Trophoblast cell (in vitro differentiated cells and primary cell): ENCODE data around the gene PDE11A.

Experiments used
- DNase-seq, 2 donors: peaks; one replicate each; pipeline ENCODE4 v3.0.0-alpha.2; 2016
- H2AFZ ChIP-seq: 2 replicates; pipeline ENCODE4 v1.6.1; 2013; ENCODE audit warnings: low read length, moderate library complexity, mild to moderate bottlenecking; ENCODE audit not compliant: insufficient read depth, poor library complexity
- H2AK5ac ChIP-seq: 2 replicates; pipeline ENCODE4 v1.6.1; 2013; ENCODE audit warnings: mild to moderate bottlenecking, low read length
- H2BK120ac ChIP-seq: 2 replicates; pipeline ENCODE4 v1.6.1; 2013; ENCODE audit warnings: low read length, mild to moderate bottlenecking, moderate library complexity; ENCODE audit not compliant: insufficient read depth, poor library complexity
- H2BK12ac ChIP-seq: 2 replicates; pipeline ENCODE4 v1.6.1; 2013; ENCODE audit warnings: mild to moderate bottlenecking, low read length, moderate library complexity
- H2BK5ac ChIP-seq: 2 replicates; pipeline ENCODE4 v1.6.1; 2013; ENCODE audit warnings: low read length, low read depth, moderate library complexity, mild to moderate bottlenecking; ENCODE audit not compliant: poor library complexity
- H3K14ac ChIP-seq: 2 replicates; pipeline ENCODE4 v1.6.1; 2013; ENCODE audit warnings: mild to moderate bottlenecking, low read length
- H3K18ac ChIP-seq: 2 replicates; pipeline ENCODE4 v1.6.1; 2013; ENCODE audit warnings: mild to moderate bottlenecking, low read length
- H3K23ac ChIP-seq: 2 replicates; pipeline ENCODE4 v1.6.1; 2013; ENCODE audit warnings: low read length
- H3K27ac ChIP-seq: 2 replicates; pipeline ENCODE4 v1.5.1; 2013; ENCODE audit warnings: low read depth, mild to moderate bottlenecking, inconsistent platforms, low read length, moderate library complexity
- H3K27me3 ChIP-seq: 2 replicates; pipeline ENCODE4 v1.6.1; 2013; ENCODE audit warnings: inconsistent platforms, mild to moderate bottlenecking, low read length, moderate library complexity; ENCODE audit not compliant: insufficient read depth
- H3K36me3 ChIP-seq, 2 experiments: 1 replicate in 1 of 2; 2 replicates in 1 of 2; pipeline ENCODE4 v1.6.1; 2013; ENCODE audit warnings: low read length in 2 of 2, mild to moderate bottlenecking in 2 of 2, moderate library complexity in 1 of 2; ENCODE audit not compliant: insufficient read depth in 2 of 2, control insufficient read depth in 1 of 2
- H3K4ac ChIP-seq: 2 replicates; pipeline ENCODE4 v1.6.1; 2013; ENCODE audit warnings: low read depth, mild to moderate bottlenecking, low read length, moderate library complexity
- H3K4me1 ChIP-seq, 2 experiments: 1 replicate in 1 of 2; 2 replicates in 1 of 2; pipeline ENCODE4 v1.6.1; 2013; ENCODE audit warnings: low read length in 2 of 2, mild to moderate bottlenecking in 2 of 2, moderate library complexity in 1 of 2; ENCODE audit not compliant: insufficient read depth in 2 of 2, control insufficient read depth in 1 of 2
- H3K4me2 ChIP-seq: 2 replicates; pipeline ENCODE4 v1.6.1; 2013; ENCODE audit warnings: inconsistent platforms, mild to moderate bottlenecking, low read length, moderate library complexity
- H3K4me3 ChIP-seq: 2 replicates; pipeline ENCODE4 v1.5.1; 2013; ENCODE audit warnings: mild to moderate bottlenecking, low read depth, low read length, inconsistent platforms
- H3K79me1 ChIP-seq: one replicate; pipeline ENCODE4 v1.6.1; 2013; ENCODE audit warnings: low read length
- H3K79me2 ChIP-seq: 2 replicates; pipeline ENCODE4 v1.6.1; 2013; ENCODE audit warnings: low read length, mild to moderate bottlenecking; ENCODE audit not compliant: control insufficient read depth, insufficient read depth, poor library complexity
- H3K9ac ChIP-seq: 2 replicates; pipeline ENCODE4 v1.6.1; 2013; ENCODE audit warnings: mild to moderate bottlenecking, low read length
- H3K9me3 ChIP-seq: 2 replicates; pipeline ENCODE4 v1.6.1; 2013; ENCODE audit warnings: low read depth, mild to moderate bottlenecking, control low read depth, inconsistent platforms, low read length; ENCODE audit not compliant: insufficient read depth
- H4K12ac ChIP-seq: 2 replicates; pipeline ENCODE4 v1.6.1; 2013; ENCODE audit warnings: low read depth, mild to moderate bottlenecking, low read length, moderate library complexity
- H4K8ac ChIP-seq: 2 replicates; pipeline ENCODE4 v1.6.1; 2013; ENCODE audit warnings: low read depth, mild to moderate bottlenecking, low read length, moderate library complexity
- H4K91ac ChIP-seq: one replicate; pipeline ENCODE4 v1.6.1; 2013; ENCODE audit warnings: low read depth, mild to moderate bottlenecking, low read length, moderate library complexity
- WGBS: extraction: QIAGEN DNeasy Blood & Tissue Kit; methylation state at CpG from one replicate; pipeline ENCODE4 v1.1.7; 2013; ENCODE audit warnings: missing lambda C conversion rate; ENCODE audit not compliant: insufficient read length, insufficient coverage; ENCODE audit errors: extremely low coverage; 5-methylcytosine and 5-hydroxymethylcytosine counted together

Gene PDE11A

GRCh38 chr2:178068823-178069454 lies 3.6 kb downstream of the PDE11A start:
- Histone ChIP-seq H3K4me2 (no peak overlapping the region), H3K4me1 (peaks cover 4 to 5% of the 10 kb centered on the region in 2 experiments), H2BK12ac (no peak overlapping the region), H3K4me3 (no peak overlapping the region), H3K9me3 (peaks cover 2% of the 10 kb centered on the region), H4K12ac (no peak overlapping the region), H3K9ac (no peak overlapping the region), H3K79me2 (no peaks in the 10 kb centered on the region), H3K79me1 (no peaks in the 10 kb centered on the region), H2AFZ (no peak overlapping the region), H3K27me3 (no peaks in the 10 kb centered on the region), H4K91ac (no peak overlapping the region), H2BK120ac (no peak overlapping the region), H3K4ac (no peak overlapping the region), H4K8ac (no peak overlapping the region), H3K18ac (no peak overlapping the region), H2AK5ac (no peak overlapping the region), H3K23ac (no peak overlapping the region), H2BK5ac (no peak overlapping the region), H3K36me3 (no peaks in the 10 kb centered on the region), H3K14ac (no peak overlapping the region), H3K27ac (no peak overlapping the region)
- no CpG with 5 or more reads among the region's 1 CpG for WGBS
- DNase-seq: no peak

DNA sequence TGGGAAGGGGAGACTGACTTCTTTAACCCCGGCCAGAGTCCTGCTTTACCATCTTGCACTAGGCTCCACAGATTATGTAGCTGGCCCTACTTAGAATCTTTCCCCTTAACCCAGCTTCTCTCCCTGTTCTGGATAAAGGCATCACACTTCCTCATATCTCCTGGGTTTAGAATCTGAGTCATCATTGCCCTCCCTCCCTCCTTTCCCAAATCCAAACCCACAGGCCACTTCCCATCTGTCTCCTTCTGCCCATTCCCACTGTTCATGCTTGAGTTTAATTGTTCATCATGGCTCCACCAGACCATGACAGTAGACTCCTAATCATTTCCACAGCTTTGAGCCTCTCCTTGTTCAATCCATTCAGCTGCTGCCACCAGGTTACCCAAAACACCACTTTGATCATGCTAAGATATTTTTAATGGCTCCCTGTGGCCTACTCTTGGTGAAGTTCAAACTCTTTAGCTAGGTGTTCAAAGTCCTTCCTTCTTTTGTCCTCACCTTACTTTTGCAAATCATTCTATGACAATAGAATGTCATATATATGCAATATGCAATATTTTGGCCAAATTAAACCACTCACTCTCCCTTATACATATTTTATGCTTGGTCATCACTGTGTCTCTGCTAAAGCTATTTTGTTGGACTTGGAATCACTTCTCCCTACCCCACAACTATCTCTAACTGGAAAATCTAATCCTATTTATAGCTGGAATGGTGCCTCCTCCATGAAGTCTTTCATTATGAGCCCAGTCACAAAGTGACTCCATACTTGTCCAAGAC lies 5.5 kb downstream of the PDE11A start:
- Histone ChIP-seq H3K23ac (no peak overlapping the region), H4K91ac (no peak overlapping the region), H3K27me3 (no peaks in the 10 kb centered on the region), H3K27ac (no peak overlapping the region), H3K9me3 (peaks cover 2% of the 10 kb centered on the region), H2BK120ac (no peak overlapping the region), H4K8ac (no peak overlapping the region), H3K79me2 (no peaks in the 10 kb centered on the region), H2BK5ac (no peak overlapping the region), H3K18ac (no peak overlapping the region), H3K4me2 (no peak overlapping the region), H3K4me1 (no peaks in the 10 kb centered on the region), H3K36me3 (no peaks in the 10 kb centered on the region), H2AFZ (no peak overlapping the region), H3K14ac (no peak overlapping the region), H2BK12ac (no peak overlapping the region), H2AK5ac (no peak overlapping the region), H4K12ac (no peak overlapping the region), H3K4ac (no peak overlapping the region), H3K9ac (no peak overlapping the region), H3K79me1 (no peaks in the 10 kb centered on the region), H3K4me3 (no peak overlapping the region)
- no peak for DNase-seq
- WGBS: no CpG with 5 or more reads among the region's 1 CpG

- Histone ChIP-seq H4K8ac (no peak overlapping the region), H3K4me2 (no peak overlapping the region), H2BK120ac (no peak overlapping the region), H3K23ac (no peak overlapping the region), H4K91ac (no peak overlapping the region), H3K79me2 (no peaks in the 10 kb centered on the region), H4K12ac (no peak overlapping the region), H2AFZ (no peak overlapping the region), H3K27ac (no peak overlapping the region), H2BK5ac (no peak overlapping the region), H3K9me3 (peaks cover 2% of the 10 kb centered on the region), H3K79me1 (no peaks in the 10 kb centered on the region), H2AK5ac (no peak overlapping the region), H3K36me3 (no peaks in the 10 kb centered on the region), H3K4me3 (no peak overlapping the region), H3K27me3 (no peaks in the 10 kb centered on the region), H3K14ac (no peak overlapping the region), H3K4ac (no peak overlapping the region), H3K9ac (no peak overlapping the region), H2BK12ac (no peak overlapping the region), H3K4me1 (no peaks in the 10 kb centered on the region), H3K18ac (no peak overlapping the region)
- no CpG with 5 or more reads among the region's 3 CpGs for WGBS
- DNase-seq: no peak
Measured at GRCh38 chr2:178066324-178066723, 6.3 kb downstream of the PDE11A start.

DNA sequence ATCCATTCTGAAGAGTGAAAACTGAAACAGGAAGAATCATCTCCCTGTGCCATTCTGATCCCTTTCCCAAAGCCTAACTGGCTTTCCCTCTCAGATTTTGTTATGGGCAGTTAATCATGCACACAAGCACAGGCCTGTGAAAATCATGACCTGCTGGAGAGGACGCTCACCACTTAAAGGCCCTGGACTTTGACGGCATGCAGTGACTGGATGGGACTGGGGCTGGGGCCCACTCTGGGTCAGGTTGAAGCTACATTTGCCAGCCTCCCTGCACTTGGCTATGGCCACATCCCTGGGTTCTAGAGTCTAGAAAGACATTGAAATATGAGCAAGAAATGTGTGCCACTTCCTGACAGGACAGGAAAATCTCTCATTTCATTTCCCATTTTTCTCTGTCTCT lies 12.9 kb downstream of the PDE11A start:
- Histone ChIP-seq H2BK12ac (no peak overlapping the region), H2AK5ac (no peak overlapping the region), H3K4me1 (no peaks in the 10 kb centered on the region), H2BK5ac (no peak overlapping the region), H3K18ac (no peak overlapping the region), H3K27ac (no peak overlapping the region), H3K9me3 (no peaks in the 10 kb centered on the region), H3K36me3 (no peaks in the 10 kb centered on the region), H2BK120ac (no peak overlapping the region), H4K12ac (no peak overlapping the region), H4K8ac (no peak overlapping the region), H3K4ac (no peak overlapping the region), H3K9ac (no peak overlapping the region), H3K27me3 (no peaks in the 10 kb centered on the region), H3K4me3 (no peak overlapping the region), H3K79me2 (no peaks in the 10 kb centered on the region), H3K23ac (no peak overlapping the region), H3K14ac (no peak overlapping the region), H3K79me1 (no peaks in the 10 kb centered on the region), H2AFZ (no peak overlapping the region), H3K4me2 (no peak overlapping the region), H4K91ac (no peak overlapping the region)
- no peak for DNase-seq
- no CpG with 5 or more reads among the region's 2 CpGs for WGBS
